Neural cell (in vitro differentiated cells): Measurements from ENCODE around the gene NCKAP5. TPM values are rescaled to one million over a fixed set of nuclear protein-coding genes. Genes with fewer than 3 reads are reported as not detected.

ENCODE experiments used
- H2AFZ ChIP-seq: fragments of 200-600, 300-800 bp; sonication (generic), shearing (Covaris generic); 2 replicates; pipeline ENCODE4 v1.6.0; 2014; ENCODE audit warnings: low read depth, mild to moderate bottlenecking, antibody characterized with exemption, low read length, moderate library complexity
- H3F3A ChIP-seq: fragments of 200-600 bp; shearing (Covaris generic); 2 replicates; pipeline ENCODE4 v1.6.1; 2016; ENCODE audit warnings: mild to moderate bottlenecking, moderate library complexity, mixed read lengths, antibody characterized with exemption, low read length; ENCODE audit not compliant: insufficient read depth, poor library complexity, severe bottlenecking
- H3K27ac ChIP-seq: fragments of 200-600, 300-800 bp; sonication (generic), shearing (Covaris generic); 2 replicates; pipeline ENCODE4 v1.5.1; 2014; ENCODE audit warnings: mild to moderate bottlenecking, low read length, moderate library complexity
- H3K27me3 ChIP-seq: fragments of 300-800, 200-600 bp; sonication (generic), shearing (Covaris generic); 2 replicates; pipeline ENCODE4 v1.6.0; 2014; ENCODE audit warnings: mild to moderate bottlenecking, low read depth, low read length, moderate library complexity; ENCODE audit not compliant: insufficient read depth
- H3K36me3 ChIP-seq: fragments of 300-800, 200-600 bp; sonication (generic), shearing (Covaris generic); 2 replicates; pipeline ENCODE4 v1.5.1; 2014; ENCODE audit warnings: mild to moderate bottlenecking, antibody characterized with exemption, low read length, moderate library complexity; ENCODE audit not compliant: insufficient read depth
- H3K4me2 ChIP-seq: fragments of 300-800, 200-600 bp; sonication (generic), shearing (Covaris generic); 2 replicates; pipeline ENCODE4 v1.6.0; 2014; ENCODE audit warnings: mild to moderate bottlenecking, low read length
- H3K4me3 ChIP-seq: fragments of 300-800, 200-600 bp; sonication (generic), shearing (Covaris generic); 2 replicates; pipeline ENCODE4 v1.5.1; 2014; ENCODE audit warnings: mild to moderate bottlenecking, low read length, moderate library complexity
- H3K79me2 ChIP-seq: fragments of 200-600 bp; shearing (Covaris generic); replicated peaks from 2 replicates; pipeline ENCODE4 v1.6.0; 2014; ENCODE audit warnings: mild to moderate bottlenecking, low read length, moderate library complexity; ENCODE audit not compliant: insufficient read depth
- H3K9ac ChIP-seq: fragments of 300-800, 200-600 bp; sonication (generic), shearing (Covaris generic); 2 replicates; pipeline ENCODE4 v1.6.1; 2016; ENCODE audit warnings: mild to moderate bottlenecking, low read length, mixed read lengths
- H3K9me2 ChIP-seq: fragments of 200-600 bp; shearing (Covaris generic); 2 replicates; pipeline ENCODE4 v1.6.1; 2016; ENCODE audit warnings: mild to moderate bottlenecking, low read length, mixed read lengths; ENCODE audit not compliant: insufficient read depth
- H3K9me3 ChIP-seq: fragments of 200-600, 300-800 bp; sonication (generic), shearing (Covaris generic); 2 replicates; pipeline ENCODE4 v1.6.1; 2016; ENCODE audit warnings: mild to moderate bottlenecking, mixed run types, low read length, moderate library complexity, mixed read lengths
- H4K20me1 ChIP-seq: fragments of 200-600 bp; shearing (Covaris generic); 2 replicates; pipeline ENCODE4 v1.6.1; 2016; ENCODE audit warnings: mild to moderate bottlenecking, mixed run types; ENCODE audit not compliant: insufficient read depth
- EP300 ChIP-seq: fragments of 450-650 bp; conservative IDR thresholded peaks from 2 replicates; pipeline ENCODE4 v1.6.1; 2014; ENCODE audit warnings: antibody characterized with exemption, mild to moderate bottlenecking, moderate library complexity; ENCODE audit not compliant: poor library complexity, severe bottlenecking
- EZH2 ChIP-seq: fragments of 200-600, 300-800 bp; shearing (Covaris generic), sonication (generic); IDR thresholded peaks from 2 replicates; pipeline ENCODE4 v1.6.1; 2014; ENCODE audit warnings: antibody characterized with exemption, low read length, borderline replicate concordance, mild to moderate bottlenecking; ENCODE audit not compliant: insufficient read depth, poor library complexity, severe bottlenecking
- MXI1 ChIP-seq: fragments of 450-650 bp; conservative IDR thresholded peaks from 2 replicates; pipeline ENCODE4 v1.6.1; 2014; ENCODE audit warnings: antibody characterized with exemption, mild to moderate bottlenecking; ENCODE audit not compliant: poor library complexity, severe bottlenecking
- POLR2AphosphoS5 ChIP-seq: IDR thresholded peaks from 2 replicates; pipeline ENCODE4 v1.6.1; 2012
- RAD21 ChIP-seq: fragments of 450-650 bp; conservative IDR thresholded peaks from 2 replicates; pipeline ENCODE4 v1.6.1; 2014; ENCODE audit warnings: antibody characterized with exemption, mild to moderate bottlenecking, moderate library complexity
- SMC3 ChIP-seq: fragments of 450-650 bp; conservative IDR thresholded peaks from 2 replicates; pipeline ENCODE4 v1.6.1; 2014; ENCODE audit warnings: antibody characterized with exemption, mild to moderate bottlenecking, moderate library complexity; ENCODE audit not compliant: poor library complexity
- TAF1 ChIP-seq: IDR thresholded peaks from 2 replicates; pipeline ENCODE4 v1.6.1; 2012; ENCODE audit warnings: low read depth
- polyA plus RNA-seq: library from polyadenylated mRNA; depleted of rRNA; stranded (reverse); fragments of >200 nt; gene quantifications from 2 replicates; pipeline ENCODE4 v1.2.3, GENCODE V29; 2014
- TF ChIP-seq, protein P1 (sequence below): fragments of 450-650 bp; IDR thresholded peaks from 2 replicates; pipeline ENCODE4 v1.5.1; 2014; ENCODE audit warnings: antibody characterized with exemption, mild to moderate bottlenecking, moderate library complexity; ENCODE audit not compliant: poor library complexity, severe bottlenecking
- TF ChIP-seq, protein P2 (sequence below): IDR thresholded peaks from 2 replicates; pipeline ENCODE4 v1.6.1; 2012; ENCODE audit warnings: borderline replicate concordance

The NCKAP5 gene
- polyA plus RNA-seq, 1 donor from 2014 or later = 2.4 TPM

DNA sequence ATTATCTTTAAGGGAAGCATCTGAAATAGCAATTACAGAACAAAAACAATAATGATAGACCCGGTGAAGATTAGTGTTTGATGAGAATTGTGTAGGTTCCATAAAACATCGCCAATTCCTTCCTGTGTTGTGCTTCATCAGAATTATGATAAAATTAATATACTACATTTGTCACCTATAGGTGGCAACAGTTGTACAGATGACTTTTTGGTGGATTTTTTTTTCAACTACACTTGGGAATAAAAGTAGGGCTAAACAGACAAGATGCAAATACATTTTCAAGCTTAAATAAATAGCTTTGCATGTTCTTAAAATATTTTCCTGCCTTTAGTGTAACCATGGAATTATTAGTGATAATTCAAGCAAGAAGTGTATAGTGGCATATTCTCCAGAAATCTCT, 891.3 kb downstream of the NCKAP5 start:
- Histone ChIP-seq H3K9me3 (no peaks in the 10 kb centered on the region), H3F3A (peaks cover 6% of the 10 kb centered on the region), H3K36me3 (no peaks in the 10 kb centered on the region), H3K27ac (no peak overlapping the region), H3K27me3 (no peaks in the 10 kb centered on the region), H3K4me2 (no peak overlapping the region), H4K20me1 (no peaks in the 10 kb centered on the region), H3K9ac (no peak overlapping the region), H3K79me2 (no peaks in the 10 kb centered on the region), H2AFZ (no peak overlapping the region), H3K4me3 (no peak overlapping the region), H3K9me2 (no peaks in the 10 kb centered on the region)
- TF ChIP-seq SMC3 (peak; percentile 67), RAD21 (peak; percentile 69), MXI1 (no peak)
- TF ChIP-seq, protein P1, sequence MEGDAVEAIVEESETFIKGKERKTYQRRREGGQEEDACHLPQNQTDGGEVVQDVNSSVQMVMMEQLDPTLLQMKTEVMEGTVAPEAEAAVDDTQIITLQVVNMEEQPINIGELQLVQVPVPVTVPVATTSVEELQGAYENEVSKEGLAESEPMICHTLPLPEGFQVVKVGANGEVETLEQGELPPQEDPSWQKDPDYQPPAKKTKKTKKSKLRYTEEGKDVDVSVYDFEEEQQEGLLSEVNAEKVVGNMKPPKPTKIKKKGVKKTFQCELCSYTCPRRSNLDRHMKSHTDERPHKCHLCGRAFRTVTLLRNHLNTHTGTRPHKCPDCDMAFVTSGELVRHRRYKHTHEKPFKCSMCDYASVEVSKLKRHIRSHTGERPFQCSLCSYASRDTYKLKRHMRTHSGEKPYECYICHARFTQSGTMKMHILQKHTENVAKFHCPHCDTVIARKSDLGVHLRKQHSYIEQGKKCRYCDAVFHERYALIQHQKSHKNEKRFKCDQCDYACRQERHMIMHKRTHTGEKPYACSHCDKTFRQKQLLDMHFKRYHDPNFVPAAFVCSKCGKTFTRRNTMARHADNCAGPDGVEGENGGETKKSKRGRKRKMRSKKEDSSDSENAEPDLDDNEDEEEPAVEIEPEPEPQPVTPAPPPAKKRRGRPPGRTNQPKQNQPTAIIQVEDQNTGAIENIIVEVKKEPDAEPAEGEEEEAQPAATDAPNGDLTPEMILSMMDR = peak; percentile 63

DNA sequence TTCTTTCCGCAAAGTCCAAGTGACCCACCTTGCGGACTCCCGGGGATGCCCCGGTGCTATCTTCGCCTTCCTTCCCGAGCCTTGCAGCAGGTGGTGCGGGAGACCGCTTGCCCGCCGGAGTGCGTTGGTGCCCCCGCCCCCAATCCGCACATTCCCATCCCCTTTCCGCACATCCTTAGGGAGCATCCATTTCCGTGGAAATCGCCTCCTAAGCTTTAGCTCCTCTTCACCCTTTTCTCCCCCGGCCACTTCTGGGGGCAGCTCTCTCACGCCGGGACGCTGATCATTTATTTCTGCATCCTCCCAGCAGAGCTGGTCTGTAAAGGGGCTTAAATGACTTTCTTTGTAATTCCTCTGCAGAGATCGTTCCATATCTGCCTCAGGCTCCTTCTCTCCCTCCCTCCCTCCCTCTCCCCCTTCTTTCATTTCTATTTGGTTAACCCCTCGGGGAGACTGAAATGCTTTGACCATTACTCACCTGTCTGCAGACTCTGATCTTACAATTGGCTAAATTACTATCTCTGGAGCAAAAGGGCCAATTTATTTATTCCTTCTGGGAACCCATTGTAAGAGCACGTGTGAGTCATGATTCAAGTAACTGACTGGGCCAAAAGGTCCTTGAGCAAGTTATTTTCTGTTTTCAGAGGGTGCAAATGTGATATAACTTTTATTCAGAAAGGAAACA, 897.0 kb downstream of the NCKAP5 start:
- H3K9ac ChIP-seq = peak overlapping the region; percentile 78
- H3K27me3 ChIP-seq = no peaks in the 10 kb centered on the region
- no peaks in the 10 kb centered on the region for H3K36me3 ChIP-seq
- H4K20me1 ChIP-seq = no peaks in the 10 kb centered on the region
- TF ChIP-seq POLR2AphosphoS5 (peak; percentile 53), EZH2 (no peak), TAF1 (no peak), MXI1 (peak; percentile 38), EP300 (no peak), RAD21 (peak; percentile 67), SMC3 (peak; percentile 68)
- TF ChIP-seq, protein P2, sequence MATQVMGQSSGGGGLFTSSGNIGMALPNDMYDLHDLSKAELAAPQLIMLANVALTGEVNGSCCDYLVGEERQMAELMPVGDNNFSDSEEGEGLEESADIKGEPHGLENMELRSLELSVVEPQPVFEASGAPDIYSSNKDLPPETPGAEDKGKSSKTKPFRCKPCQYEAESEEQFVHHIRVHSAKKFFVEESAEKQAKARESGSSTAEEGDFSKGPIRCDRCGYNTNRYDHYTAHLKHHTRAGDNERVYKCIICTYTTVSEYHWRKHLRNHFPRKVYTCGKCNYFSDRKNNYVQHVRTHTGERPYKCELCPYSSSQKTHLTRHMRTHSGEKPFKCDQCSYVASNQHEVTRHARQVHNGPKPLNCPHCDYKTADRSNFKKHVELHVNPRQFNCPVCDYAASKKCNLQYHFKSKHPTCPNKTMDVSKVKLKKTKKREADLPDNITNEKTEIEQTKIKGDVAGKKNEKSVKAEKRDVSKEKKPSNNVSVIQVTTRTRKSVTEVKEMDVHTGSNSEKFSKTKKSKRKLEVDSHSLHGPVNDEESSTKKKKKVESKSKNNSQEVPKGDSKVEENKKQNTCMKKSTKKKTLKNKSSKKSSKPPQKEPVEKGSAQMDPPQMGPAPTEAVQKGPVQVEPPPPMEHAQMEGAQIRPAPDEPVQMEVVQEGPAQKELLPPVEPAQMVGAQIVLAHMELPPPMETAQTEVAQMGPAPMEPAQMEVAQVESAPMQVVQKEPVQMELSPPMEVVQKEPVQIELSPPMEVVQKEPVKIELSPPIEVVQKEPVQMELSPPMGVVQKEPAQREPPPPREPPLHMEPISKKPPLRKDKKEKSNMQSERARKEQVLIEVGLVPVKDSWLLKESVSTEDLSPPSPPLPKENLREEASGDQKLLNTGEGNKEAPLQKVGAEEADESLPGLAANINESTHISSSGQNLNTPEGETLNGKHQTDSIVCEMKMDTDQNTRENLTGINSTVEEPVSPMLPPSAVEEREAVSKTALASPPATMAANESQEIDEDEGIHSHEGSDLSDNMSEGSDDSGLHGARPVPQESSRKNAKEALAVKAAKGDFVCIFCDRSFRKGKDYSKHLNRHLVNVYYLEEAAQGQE = peak; percentile 95
- TF ChIP-seq, protein P1 = peak; percentile 54
- H3K9me3 ChIP-seq = no peaks in the 10 kb centered on the region
- peaks cover 6% of the 10 kb centered on the region for H3F3A ChIP-seq
- no peaks in the 10 kb centered on the region for H3K9me2 ChIP-seq
- peaks cover 3% of the 10 kb centered on the region for H3K79me2 ChIP-seq
- H3K4me3 ChIP-seq = peak overlapping the region; percentile 92
- H3K27ac ChIP-seq = peak overlapping the region; percentile 60
- peak overlapping the region; percentile 70 for H3K4me2 ChIP-seq
- peak overlapping the region; percentile 41 for H2AFZ ChIP-seq
